GM23248 (cell line): Measurements from ENCODE around the gene HDAC10.

Experiments
- EZH2 ChIP-seq: fragments of 200-600 bp; sonication (generic); IDR thresholded peaks from 2 replicates; pipeline ENCODE4 v1.6.1; 2018; ENCODE audit warnings: antibody characterized with exemption, mild to moderate bottlenecking; ENCODE audit not compliant: insufficient read depth, poor library complexity, severe bottlenecking
- EZH2phosphoT487 ChIP-seq: fragments of 200-600 bp; sonication (generic); IDR thresholded peaks from 2 replicates; pipeline ENCODE4 v1.6.1; 2018; ENCODE audit warnings: antibody characterized with exemption, moderate library complexity, mild to moderate bottlenecking, low read depth; ENCODE audit not compliant: insufficient read depth

GRCh38 chr22:50285568-50286229 lies 34.6 kb upstream of the HDAC10 start:
- no peak for TF ChIP-seq EZH2
- no peak for TF ChIP-seq EZH2phosphoT487
